ENCODE results near the gene TRAM2. TPM values are rescaled to one million over a fixed set of nuclear protein-coding genes. Genes with fewer than 3 reads are reported as not detected.

TRAM2 gene, protein sequence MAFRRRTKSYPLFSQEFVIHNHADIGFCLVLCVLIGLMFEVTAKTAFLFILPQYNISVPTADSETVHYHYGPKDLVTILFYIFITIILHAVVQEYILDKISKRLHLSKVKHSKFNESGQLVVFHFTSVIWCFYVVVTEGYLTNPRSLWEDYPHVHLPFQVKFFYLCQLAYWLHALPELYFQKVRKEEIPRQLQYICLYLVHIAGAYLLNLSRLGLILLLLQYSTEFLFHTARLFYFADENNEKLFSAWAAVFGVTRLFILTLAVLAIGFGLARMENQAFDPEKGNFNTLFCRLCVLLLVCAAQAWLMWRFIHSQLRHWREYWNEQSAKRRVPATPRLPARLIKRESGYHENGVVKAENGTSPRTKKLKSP
- 120 and 135 TPM in 2 replicates for total RNA-seq

GRCh38 chr6:52577022-52577777, at the start of gene TRAM2:
Gene TRAM2, minus strand, starts transcription at chr6:52577060. Its CDS starts 145 bp downstream, at chr6:52576915.

Other genes with a start within 250 kb of the TRAM2 start
- gene PAQR8, start 214.9 kb downstream of the TRAM2 start, total RNA-seq, result 3.3 and 4.1 TPM in 2 replicates
- gene EFHC1, start 156.7 kb downstream of the TRAM2 start, total RNA-seq, result 21.9 and 24.6 TPM in 2 replicates
- gene TMEM14A, start 94.1 kb upstream of the TRAM2 start, total RNA-seq, result 16.0 and 24.3 TPM in 2 replicates
- gene GSTA2, start 186.4 kb upstream of the TRAM2 start, total RNA-seq, result not detected in 2 replicates
- not detected in 2 replicates for gene GSTA1, start 226.8 kb upstream of the TRAM2 start, total RNA-seq